GM21360 (cell line): ENCODE measurements around the gene PACS2.

ENCODE experiments used
- ATAC-seq: cut with Tn5 transposase; IDR thresholded peaks from one replicate; pipeline ENCODE4 v1.9.1; 2021; ENCODE audit warnings: mild to moderate bottlenecking, moderate library complexity; ENCODE audit not compliant: unreplicated experiment

PACS2 gene

GRCh38 chr14:105436891-105437722 lies 122.6 kb downstream of the PACS2 start:
- ATAC-seq, result no peak

- ATAC-seq, result no peak
Observed at GRCh38 chr14:105437723-105438500, 123.4 kb downstream of the PACS2 start.

- no peak for ATAC-seq
Observed at GRCh38 chr14:105439179-105439578, 124.6 kb downstream of the PACS2 start.

GRCh38 chr14:105439710-105440553 lies 125.4 kb downstream of the PACS2 start:
- no peak for ATAC-seq

- ATAC-seq, result no peak
Observed at GRCh38 chr14:105440554-105440900, 126.0 kb downstream of the PACS2 start.

GRCh38 chr14:105440992-105441391 lies 126.4 kb downstream of the PACS2 start:
- no peak for ATAC-seq

- no peak for ATAC-seq
Observed at GRCh38 chr14:105442125-105442524, 127.6 kb downstream of the PACS2 start.

GRCh38 chr14:105442834-105443233 lies 128.3 kb downstream of the PACS2 start:
- ATAC-seq, result no peak

- ATAC-seq, result no peak
Observed at GRCh38 chr14:105444859-105445258, 130.3 kb downstream of the PACS2 start.

- no peak for ATAC-seq
Observed at GRCh38 chr14:105445290-105445689, 130.7 kb downstream of the PACS2 start.

GRCh38 chr14:105445901-105446845 lies 131.6 kb downstream of the PACS2 start:
- ATAC-seq, result no peak

- ATAC-seq, result no peak
Observed at GRCh38 chr14:105446971-105447370, 132.4 kb downstream of the PACS2 start.
